ENCODE data around the gene GYPE.
"Not testable (repeated sequence)": the region's sequence is repeated elsewhere in the genome, so short reads cannot be mapped to it uniquely, and the experiment has no call there.

The GYPE gene

GRCh38 chr4:143939528-143939927 lies 34.2 kb upstream of the GYPE start:
- H3K4me3 ChIP-seq (ENCODE audit: low read length): no peak overlapping the region
- H3F3A ChIP-seq (ENCODE audit: control insufficient read depth, insufficient read depth): no peaks in the 10 kb centered on the region
- no peaks in the 10 kb centered on the region for H4K20me1 ChIP-seq (ENCODE audit: control insufficient read depth, insufficient read depth, low read depth, low read length)
- H3K9me3 ChIP-seq (ENCODE audit: control insufficient read depth, insufficient read depth, low read length): no peaks in the 10 kb centered on the region
- no peaks in the 10 kb centered on the region for H3K9me2 ChIP-seq (replicated peaks; ENCODE audit: control insufficient read depth, low read length)
- no peaks in the 10 kb centered on the region for H3K4me1 ChIP-seq (ENCODE audit: control insufficient read depth, low read length)
- no peaks in the 10 kb centered on the region for H3K27me3 ChIP-seq (ENCODE audit: control insufficient read depth, low read length)
- no peak overlapping the region for H3K27ac ChIP-seq (ENCODE audit: low read depth, low read length)
- no peak for TF ChIP-seq EZH2phosphoT487 (IDR thresholded peaks at IDR 0.05; ENCODE audit: borderline replicate concordance, low read length)
- TF ChIP-seq CTCF (IDR thresholded peaks at IDR 0.05; ENCODE audit: low read depth, low read length, poor library complexity, severe bottlenecking): no peak
- H3K36me3 ChIP-seq (ENCODE audit: control insufficient read depth, low read length): no peaks in the 10 kb centered on the region
- H3K79me2 ChIP-seq (ENCODE audit: control insufficient read depth, low read length): no peaks in the 10 kb centered on the region
- H3K4me2 ChIP-seq (ENCODE audit: low read length): no peak overlapping the region

GRCh38 chr4:143938890-143939289 lies 33.5 kb upstream of the GYPE start:
- not testable (repeated sequence) for H3K4me2 ChIP-seq (ENCODE audit: low read length); H3K9me2 ChIP-seq (replicated peaks; ENCODE audit: control insufficient read depth, low read length); H3K4me3 ChIP-seq (ENCODE audit: low read length); H3K27me3 ChIP-seq (ENCODE audit: control insufficient read depth, low read length); H3K79me2 ChIP-seq (ENCODE audit: control insufficient read depth, low read length); H3F3A ChIP-seq (ENCODE audit: control insufficient read depth, insufficient read depth); H3K27ac ChIP-seq (ENCODE audit: low read depth, low read length); H3K9me3 ChIP-seq (ENCODE audit: control insufficient read depth, insufficient read depth, low read length); H4K20me1 ChIP-seq (ENCODE audit: control insufficient read depth, insufficient read depth, low read depth, low read length); H3K4me1 ChIP-seq (ENCODE audit: control insufficient read depth, low read length); H3K36me3 ChIP-seq (ENCODE audit: control insufficient read depth, low read length)

GRCh38 chr4:143921181-143921580 lies 15.8 kb upstream of the GYPE start:
- Histone ChIP-seq H3K79me2 (ENCODE audit: control insufficient read depth, low read length) (no peaks in the 10 kb centered on the region), H3K27me3 (ENCODE audit: control insufficient read depth, low read length) (no peaks in the 10 kb centered on the region), H3K36me3 (ENCODE audit: control insufficient read depth, low read length) (no peaks in the 10 kb centered on the region), H3F3A (ENCODE audit: control insufficient read depth, insufficient read depth) (no peaks in the 10 kb centered on the region), H3K9me2 (replicated peaks; ENCODE audit: control insufficient read depth, low read length) (no peaks in the 10 kb centered on the region), H3K4me2 (ENCODE audit: low read length) (no peak overlapping the region), H3K27ac (ENCODE audit: low read depth, low read length) (no peak overlapping the region), H3K4me1 (ENCODE audit: control insufficient read depth, low read length) (no peaks in the 10 kb centered on the region), H4K20me1 (ENCODE audit: control insufficient read depth, insufficient read depth, low read depth, low read length) (no peaks in the 10 kb centered on the region), H3K9me3 (ENCODE audit: control insufficient read depth, insufficient read depth, low read length) (no peaks in the 10 kb centered on the region), H3K4me3 (ENCODE audit: low read length) (no peak overlapping the region)
- TF ChIP-seq EZH2phosphoT487 (IDR thresholded peaks at IDR 0.05; ENCODE audit: borderline replicate concordance, low read length) (no peak), CTCF (IDR thresholded peaks at IDR 0.05; ENCODE audit: low read depth, low read length, poor library complexity, severe bottlenecking) (no peak)

GRCh38 chr4:143916485-143916884 lies 11.1 kb upstream of the GYPE start:
- not testable (repeated sequence) for H3K27ac ChIP-seq (ENCODE audit: low read depth, low read length); H3K4me3 ChIP-seq (ENCODE audit: low read length); H3K36me3 ChIP-seq (ENCODE audit: control insufficient read depth, low read length); H3K4me1 ChIP-seq (ENCODE audit: control insufficient read depth, low read length); H4K20me1 ChIP-seq (ENCODE audit: control insufficient read depth, insufficient read depth, low read depth, low read length); H3F3A ChIP-seq (ENCODE audit: control insufficient read depth, insufficient read depth); H3K9me3 ChIP-seq (ENCODE audit: control insufficient read depth, insufficient read depth, low read length); H3K9me2 ChIP-seq (replicated peaks; ENCODE audit: control insufficient read depth, low read length); H3K27me3 ChIP-seq (ENCODE audit: control insufficient read depth, low read length); H3K4me2 ChIP-seq (ENCODE audit: low read length); H3K79me2 ChIP-seq (ENCODE audit: control insufficient read depth, low read length)

GRCh38 chr4:143912478-143912877 lies 7.1 kb upstream of the GYPE start:
- not testable (repeated sequence) for H3F3A ChIP-seq (ENCODE audit: control insufficient read depth, insufficient read depth); H3K27ac ChIP-seq (ENCODE audit: low read depth, low read length); H3K4me3 ChIP-seq (ENCODE audit: low read length); H3K36me3 ChIP-seq (ENCODE audit: control insufficient read depth, low read length); H3K4me1 ChIP-seq (ENCODE audit: control insufficient read depth, low read length); H3K79me2 ChIP-seq (ENCODE audit: control insufficient read depth, low read length); H4K20me1 ChIP-seq (ENCODE audit: control insufficient read depth, insufficient read depth, low read depth, low read length); H3K9me2 ChIP-seq (replicated peaks; ENCODE audit: control insufficient read depth, low read length); H3K27me3 ChIP-seq (ENCODE audit: control insufficient read depth, low read length); H3K9me3 ChIP-seq (ENCODE audit: control insufficient read depth, insufficient read depth, low read length)
- peak overlapping the region; percentile 44; the same call in 1 of the 2 replicates for H3K4me2 ChIP-seq (ENCODE audit: low read length)

GRCh38 chr4:143911528-143912417 lies 6.4 kb upstream of the GYPE start:
- not testable (repeated sequence) for H3K27me3 ChIP-seq (ENCODE audit: control insufficient read depth, low read length); H3F3A ChIP-seq (ENCODE audit: control insufficient read depth, insufficient read depth); H3K4me1 ChIP-seq (ENCODE audit: control insufficient read depth, low read length); H3K79me2 ChIP-seq (ENCODE audit: control insufficient read depth, low read length); H3K9me2 ChIP-seq (replicated peaks; ENCODE audit: control insufficient read depth, low read length); H3K27ac ChIP-seq (ENCODE audit: low read depth, low read length); H3K9me3 ChIP-seq (ENCODE audit: control insufficient read depth, insufficient read depth, low read length); H3K36me3 ChIP-seq (ENCODE audit: control insufficient read depth, low read length); H4K20me1 ChIP-seq (ENCODE audit: control insufficient read depth, insufficient read depth, low read depth, low read length)
- Histone ChIP-seq H3K4me2 (ENCODE audit: low read length) (peak overlapping the region; percentile 44), H3K4me3 (ENCODE audit: low read length) (peak overlapping the region; percentile 60)
